ENCODE results near the gene OGDH. TPM values are rescaled to one million over a fixed set of nuclear protein-coding genes. Genes with fewer than 3 reads are reported as not detected.
A peak's percentile ranks its signal among the peaks of the same experiment; 100 is the strongest.

Gene OGDH
- total RNA-seq, 1 experiment from 2014 or later: 75.1 TPM

- peaks cover 62% of the 10 kb centered on the region for H3K4me1 Mint-ChIP-seq (ENCODE audit: insufficient read depth, unreplicated experiment)
- POLR2A ChIA-PET: interaction anchor here (0.6 to 5.3 kb wide), 6 partner anchors 15 to 208 kb away, joined by 3 to 58 read pairs (median 5); partner anchors contain the start of gene OGDH
- H3K36me3 Mint-ChIP-seq (ENCODE audit: insufficient read depth, unreplicated experiment): peaks cover 21% of the 10 kb centered on the region
- H3K9me3 Mint-ChIP-seq (ENCODE audit: unreplicated experiment): no peaks in the 10 kb centered on the region
- intact Hi-C loops (cut with micrococcal nuclease): no loop called here
- no peaks in the 10 kb centered on the region for H3K27me3 Mint-ChIP-seq (ENCODE audit: insufficient read depth, unreplicated experiment)
- no peak overlapping the region for H3K4me3 Mint-ChIP-seq (ENCODE audit: unreplicated experiment)
- TF ChIP-seq CTCF (IDR thresholded peaks at IDR 0.05; ENCODE audit: unreplicated experiment): no peak
- no TSS peak for BruUV-seq (replicated peaks)
- CTCF ChIA-PET: interaction anchor here (1.0 to 1.1 kb wide), 2 partner anchors 27 to 161 kb away, joined by 3 read pairs; no protein-coding TSS in a partner anchor
- DNase-seq (ENCODE audit: unreplicated experiment): no peak
- no peak overlapping the region for H3K27ac Mint-ChIP-seq (ENCODE audit: low read depth, unreplicated experiment)
These were observed 29.7 kb downstream of the OGDH start for GRCh38 chr7:44636041-44636584.

GRCh38 chr7:44636926-44637325 is 30.5 kb downstream of the OGDH start:
- intact Hi-C loops (cut with micrococcal nuclease): no loop called here
- Mint-ChIP-seq H3K36me3 (ENCODE audit: insufficient read depth, unreplicated experiment) (peaks cover 17% of the 10 kb centered on the region), H3K4me1 (ENCODE audit: insufficient read depth, unreplicated experiment) (peaks cover 58% of the 10 kb centered on the region), H3K27ac (ENCODE audit: low read depth, unreplicated experiment) (peak overlapping the region; percentile 98), H3K4me3 (ENCODE audit: unreplicated experiment) (no peak overlapping the region), H3K9me3 (ENCODE audit: unreplicated experiment) (no peaks in the 10 kb centered on the region), H3K27me3 (ENCODE audit: insufficient read depth, unreplicated experiment) (no peaks in the 10 kb centered on the region)
- ChIA-PET CTCF (interaction anchor here (1.0 to 1.1 kb wide), 2 partner anchors 27 to 160 kb away, joined by 3 read pairs; no protein-coding TSS in a partner anchor), POLR2A (interaction anchor here (1.2 to 5.3 kb wide), 7 partner anchors 16 to 211 kb away, joined by 3 to 58 read pairs (median 6); partner anchors contain the start of genes H2AZ2 and OGDH)
- DNase-seq (ENCODE audit: unreplicated experiment): no peak
- no peak for TF ChIP-seq CTCF (IDR thresholded peaks at IDR 0.05; ENCODE audit: unreplicated experiment)
- no TSS peak for BruUV-seq (replicated peaks)

GRCh38 chr7:44637788-44638594 is 31.6 kb downstream of the OGDH start:
- Mint-ChIP-seq H3K4me3 (ENCODE audit: unreplicated experiment) (peak overlapping the region; percentile 59), H3K9me3 (ENCODE audit: unreplicated experiment) (no peaks in the 10 kb centered on the region), H3K36me3 (ENCODE audit: insufficient read depth, unreplicated experiment) (peaks cover 17% of the 10 kb centered on the region), H3K27me3 (ENCODE audit: insufficient read depth, unreplicated experiment) (no peaks in the 10 kb centered on the region), H3K4me1 (ENCODE audit: insufficient read depth, unreplicated experiment) (peaks cover 56% of the 10 kb centered on the region), H3K27ac (ENCODE audit: low read depth, unreplicated experiment) (peak overlapping the region; percentile 98)
- intact Hi-C loops (cut with micrococcal nuclease): loop anchor here (1.0 kb wide), 1 partner anchor 32 kb away; the partner anchor contains the start of gene OGDH
- TSS peak; percentile 81 for BruUV-seq (replicated peaks)
- DNase-seq (ENCODE audit: unreplicated experiment): peak; percentile 85
- no peak for TF ChIP-seq CTCF (IDR thresholded peaks at IDR 0.05; ENCODE audit: unreplicated experiment)
- ChIA-PET POLR2A (interaction anchor here (0.6 to 4.3 kb wide), 24 partner anchors 10 to 364 kb away, joined by 3 to 92 read pairs (median 4); partner anchors contain the start of genes DDX56, H2AZ2, OGDH and PPIA), CTCF (interaction anchor here (1.3 kb wide), 1 partner anchor 29 kb away, joined by 4 read pairs; no protein-coding TSS in a partner anchor)
